ENCODE measurements around the gene COL9A3. TPM values are rescaled to one million over a fixed set of nuclear protein-coding genes. Genes with fewer than 3 reads are reported as not detected.
A peak's percentile ranks its signal among the peaks of the same experiment; 100 is the strongest.

The COL9A3 gene
- total RNA-seq, 1 donor from 2014 or later, result not detected

DNA sequence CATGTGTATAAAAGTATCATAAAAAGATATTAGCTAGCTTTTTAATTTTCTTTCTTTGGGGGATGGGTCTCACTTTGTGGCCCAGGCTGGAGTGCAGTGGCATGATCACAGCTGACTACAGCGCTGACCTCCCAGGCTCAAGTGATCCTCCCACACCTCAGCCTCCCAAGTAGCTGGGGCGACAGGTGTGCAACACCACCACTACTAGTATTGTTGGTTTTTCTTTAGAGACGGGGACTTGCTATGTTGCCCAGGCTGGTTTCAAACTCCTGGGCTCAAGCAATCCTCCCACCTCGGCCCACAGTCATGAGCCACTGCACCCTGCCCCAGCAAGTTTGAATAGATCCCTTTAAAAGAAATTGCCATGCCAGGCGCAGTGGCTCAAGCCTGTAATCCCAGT, 38.3 kb downstream of the COL9A3 start:
- TF ChIP-seq, protein P1, sequence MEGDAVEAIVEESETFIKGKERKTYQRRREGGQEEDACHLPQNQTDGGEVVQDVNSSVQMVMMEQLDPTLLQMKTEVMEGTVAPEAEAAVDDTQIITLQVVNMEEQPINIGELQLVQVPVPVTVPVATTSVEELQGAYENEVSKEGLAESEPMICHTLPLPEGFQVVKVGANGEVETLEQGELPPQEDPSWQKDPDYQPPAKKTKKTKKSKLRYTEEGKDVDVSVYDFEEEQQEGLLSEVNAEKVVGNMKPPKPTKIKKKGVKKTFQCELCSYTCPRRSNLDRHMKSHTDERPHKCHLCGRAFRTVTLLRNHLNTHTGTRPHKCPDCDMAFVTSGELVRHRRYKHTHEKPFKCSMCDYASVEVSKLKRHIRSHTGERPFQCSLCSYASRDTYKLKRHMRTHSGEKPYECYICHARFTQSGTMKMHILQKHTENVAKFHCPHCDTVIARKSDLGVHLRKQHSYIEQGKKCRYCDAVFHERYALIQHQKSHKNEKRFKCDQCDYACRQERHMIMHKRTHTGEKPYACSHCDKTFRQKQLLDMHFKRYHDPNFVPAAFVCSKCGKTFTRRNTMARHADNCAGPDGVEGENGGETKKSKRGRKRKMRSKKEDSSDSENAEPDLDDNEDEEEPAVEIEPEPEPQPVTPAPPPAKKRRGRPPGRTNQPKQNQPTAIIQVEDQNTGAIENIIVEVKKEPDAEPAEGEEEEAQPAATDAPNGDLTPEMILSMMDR (IDR thresholded peaks at IDR 0.05; ENCODE audit: insufficient read depth, low read length, severe bottlenecking), result no peak
- DNase-seq (ENCODE audit: low read depth) (no peak), FAIRE-seq (no peak)
- Histone ChIP-seq H3K27me3 (ENCODE audit: control insufficient read depth, insufficient read depth, low read length) (no peaks in the 10 kb centered on the region), H3K36me3 (ENCODE audit: control insufficient read depth, insufficient read depth, low read length) (peaks cover 16% of the 10 kb centered on the region), H3K4me3 (ENCODE audit: low read depth, low read length) (no peak overlapping the region)

DNA sequence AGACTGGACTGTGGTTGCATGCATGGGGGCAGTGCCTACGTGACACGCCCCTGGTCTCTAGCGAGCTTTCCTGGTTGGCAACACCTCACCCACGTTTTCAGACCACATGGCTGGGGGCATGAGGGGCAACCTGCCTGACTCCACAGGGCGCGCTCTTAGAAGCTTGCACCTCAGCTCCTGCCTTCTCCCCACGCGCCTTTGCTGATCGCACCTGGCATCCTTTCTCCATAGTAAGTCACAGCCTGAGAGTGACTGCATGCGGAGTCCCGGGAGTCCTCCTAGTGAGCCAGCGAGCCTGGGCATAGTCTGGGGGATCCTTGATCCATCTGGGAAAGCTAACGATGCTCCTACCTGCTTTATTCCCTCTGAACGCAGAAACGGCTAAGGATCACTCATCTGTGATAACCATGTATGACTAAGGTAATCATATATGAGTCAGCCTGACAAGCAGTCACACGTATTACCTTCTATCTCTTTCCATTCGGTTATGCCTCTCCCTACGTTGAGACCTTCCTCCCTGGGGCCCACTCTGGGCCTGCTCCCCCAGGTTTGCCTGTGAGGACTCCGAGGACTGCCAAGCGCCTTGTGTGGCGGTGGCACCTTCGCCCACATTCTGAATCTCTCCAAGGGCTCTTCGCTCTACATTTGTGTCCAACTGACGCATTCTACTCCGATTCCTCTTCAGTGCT, 40.2 kb downstream of the COL9A3 start:
- FAIRE-seq (no peak), DNase-seq (ENCODE audit: low read depth) (peak; percentile 90)
- TF ChIP-seq, protein P1 (IDR thresholded peaks at IDR 0.05; ENCODE audit: insufficient read depth, low read length, severe bottlenecking), result no peak
- Histone ChIP-seq H3K27me3 (ENCODE audit: control insufficient read depth, insufficient read depth, low read length) (no peaks in the 10 kb centered on the region), H3K4me3 (ENCODE audit: low read depth, low read length) (no peak overlapping the region), H3K36me3 (ENCODE audit: control insufficient read depth, insufficient read depth, low read length) (peaks cover 11% of the 10 kb centered on the region)

DNA sequence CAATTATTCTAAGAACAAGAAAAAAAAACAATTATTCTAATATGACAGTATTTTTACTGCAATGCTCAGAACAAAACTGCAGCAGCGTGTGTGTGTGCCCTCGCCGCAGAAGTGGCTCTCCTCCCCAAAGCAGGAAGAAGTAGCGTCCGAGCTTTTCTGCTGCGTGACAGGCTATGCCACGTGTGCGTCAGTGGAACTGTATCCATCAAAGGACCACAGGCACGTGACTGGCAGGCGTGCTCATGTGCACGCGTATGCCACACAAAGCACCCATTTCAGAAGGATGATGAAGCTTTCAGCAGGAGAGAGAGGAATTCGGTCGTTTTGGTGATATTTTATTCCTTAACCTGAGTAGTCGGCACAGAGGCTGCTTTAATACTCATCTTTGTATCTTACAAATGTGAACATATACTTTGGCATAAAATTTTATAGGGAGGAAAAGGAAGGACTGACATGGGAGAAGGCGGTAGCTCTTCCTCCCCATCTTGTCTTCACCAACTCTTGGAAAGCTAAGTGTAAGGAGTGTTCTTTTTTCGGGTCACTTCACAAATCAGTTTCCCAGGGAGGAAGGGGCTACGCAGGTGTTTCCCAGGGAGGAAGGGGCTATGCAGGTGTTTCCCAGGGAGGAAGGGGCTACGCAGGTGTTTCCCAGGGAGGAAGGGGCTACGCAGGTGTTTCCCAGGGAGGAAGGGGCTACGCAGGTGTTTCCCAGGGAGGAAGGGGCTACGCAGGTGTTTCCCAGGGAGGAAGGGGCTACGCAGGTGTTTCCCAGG, 41.4 kb downstream of the COL9A3 start:
- TF ChIP-seq, protein P1 (IDR thresholded peaks at IDR 0.05; ENCODE audit: insufficient read depth, low read length, severe bottlenecking), result no peak
- FAIRE-seq (no peak), DNase-seq (ENCODE audit: low read depth) (no peak)
- Histone ChIP-seq H3K4me3 (ENCODE audit: low read depth, low read length) (no peak overlapping the region), H3K36me3 (ENCODE audit: control insufficient read depth, insufficient read depth, low read length) (peaks cover 6% of the 10 kb centered on the region), H3K27me3 (ENCODE audit: control insufficient read depth, insufficient read depth, low read length) (no peaks in the 10 kb centered on the region)

DNA sequence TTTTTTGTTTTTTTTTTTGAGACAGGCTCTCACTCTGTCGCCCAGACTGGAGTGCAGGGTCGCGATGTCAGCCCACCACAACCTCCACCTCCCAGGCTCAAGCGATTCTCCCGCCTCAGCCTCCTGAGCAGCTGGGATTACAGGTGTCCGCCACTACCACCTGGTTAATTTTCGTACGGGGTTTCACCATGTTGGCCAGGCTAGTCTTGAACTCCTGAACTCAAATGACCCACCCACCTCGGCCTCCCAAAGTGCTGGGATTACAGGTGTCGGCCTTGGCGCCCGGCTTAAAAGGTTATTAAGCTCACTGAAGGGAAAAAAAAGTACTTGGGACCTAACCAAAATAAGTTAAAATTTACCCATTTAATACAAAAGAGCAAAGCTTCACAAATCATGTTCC, 42.9 kb downstream of the COL9A3 start:
- no peaks in the 10 kb centered on the region for H3K27me3 ChIP-seq (ENCODE audit: control insufficient read depth, insufficient read depth, low read length)
- TF ChIP-seq, protein P1 (IDR thresholded peaks at IDR 0.05; ENCODE audit: insufficient read depth, low read length, severe bottlenecking), result no peak
- peaks cover 1% of the 10 kb centered on the region for H3K36me3 ChIP-seq (ENCODE audit: control insufficient read depth, insufficient read depth, low read length)
- DNase-seq (ENCODE audit: low read depth), result no peak
- no peak overlapping the region for H3K4me3 ChIP-seq (ENCODE audit: low read depth, low read length)
- no peak for FAIRE-seq

DNA sequence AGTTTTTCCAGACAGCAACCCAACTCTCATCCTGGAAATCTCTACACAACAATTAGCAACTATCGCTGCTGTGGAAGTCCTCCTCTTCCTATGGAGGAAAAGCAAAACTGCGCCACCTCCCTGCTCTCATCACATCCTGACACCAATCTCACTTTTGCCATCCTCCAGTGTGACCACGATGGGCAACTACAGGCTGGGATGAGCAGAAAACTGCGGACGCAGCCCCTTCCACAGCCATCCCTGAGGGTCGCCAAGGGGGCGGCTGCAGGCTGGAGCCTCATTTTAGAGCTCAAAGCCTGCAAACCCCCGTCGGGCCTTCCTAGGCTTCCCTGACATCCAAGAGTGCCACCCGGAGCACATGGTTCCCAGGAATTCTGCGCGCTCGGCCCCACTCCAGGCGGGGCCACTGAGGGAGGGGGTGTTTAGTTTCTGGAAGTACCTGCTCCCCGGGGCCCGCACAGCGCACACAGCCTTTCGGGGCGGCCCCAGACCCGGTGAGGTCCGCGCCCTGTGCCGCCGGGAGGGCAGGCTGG, 43.6 kb downstream of the COL9A3 start:
- no peaks in the 10 kb centered on the region for H3K27me3 ChIP-seq (ENCODE audit: control insufficient read depth, insufficient read depth, low read length)
- peak overlapping the region; percentile 53 for H3K4me3 ChIP-seq (ENCODE audit: low read depth, low read length)
- FAIRE-seq (no peak), DNase-seq (ENCODE audit: low read depth) (no peak)
- peaks cover 1% of the 10 kb centered on the region for H3K36me3 ChIP-seq (ENCODE audit: control insufficient read depth, insufficient read depth, low read length)
- TF ChIP-seq, protein P1 (IDR thresholded peaks at IDR 0.05; ENCODE audit: insufficient read depth, low read length, severe bottlenecking), result no peak

Measured in bronchial epithelial cell (primary cell).